B cell (primary cell): ENCODE results near the gene OR2B6. TPM values are rescaled to one million over a fixed set of nuclear protein-coding genes. Genes with fewer than 3 reads are reported as not detected.

Experiments used
- ATAC-seq: fragments of 200-7000 bp; cut with Tn5 transposase; one replicate; pipeline ENCODE4 v1.10.0; 2021; ENCODE audit warnings: low read depth, mild to moderate bottlenecking, moderate number of reproducible peaks, moderate library complexity
- CTCF ChIA-PET: fragments of 350-600 bp; sonication (Branson Sonifier 250); formaldehyde crosslinking; loops from one replicate; lab custom pipeline; 2021; ENCODE audit warnings: antibody characterized with exemption, inconsistent platforms; lab: Charles Lee
- POLR2A ChIA-PET: fragments of 350-600 bp; sonication (Branson Sonifier 250); formaldehyde crosslinking; loops from one replicate; lab custom pipeline; 2021; ENCODE audit warnings: antibody characterized with exemption; lab: Charles Lee
- DNase-seq: peaks from one replicate; pipeline ENCODE4 v3.0.0; 2013
- H2AFZ ChIP-seq: 2 replicates; pipeline ENCODE4 v1.6.1; 2012; ENCODE audit warnings: mild to moderate bottlenecking, low read depth, low read length; ENCODE audit not compliant: insufficient read depth, poor library complexity, severe bottlenecking
- H3K27ac ChIP-seq, 2 donors: 1 replicate in 1 of 2; 2 replicates in 1 of 2; pipeline ENCODE4 v1.5.1; 2012 to 2013; ENCODE audit warnings: low read length in 2 of 2, mild to moderate bottlenecking in 2 of 2, moderate library complexity in 1 of 2
- H3K27me3 ChIP-seq, 4 experiments: fragments of 200-600 bp in 1 of 4; sonication (generic) in 1 of 4; replicated peaks in 1 of 4; 1 replicate in 2 of 4; 2 replicates in 2 of 4; pipeline versions ENCODE4 v1.6.1 to v1.7.0; 2013 to 2016; ENCODE audit warnings: low read length in 3 of 4, mild to moderate bottlenecking in 2 of 4, mixed read lengths in 1 of 4, moderate library complexity in 1 of 4; ENCODE audit not compliant: insufficient read depth in 4 of 4, control insufficient read depth in 3 of 4; ENCODE audit errors: control extremely low read depth in 1 of 4
- H3K36me3 ChIP-seq, 2 experiments: replicated peaks in 1 of 2; 1 replicate in 1 of 2; 2 replicates in 1 of 2; pipeline versions ENCODE4 v1.6.1 to v1.7.1; 2013; ENCODE audit warnings: low read length in 1 of 2; ENCODE audit not compliant: insufficient read depth in 2 of 2, control insufficient read depth in 1 of 2; ENCODE audit errors: control extremely low read depth in 1 of 2, extremely low read depth in 1 of 2
- H3K4me1 ChIP-seq, 2 donors: fragments of 200-600 bp in 1 of 2; sonication (generic) in 1 of 2; 1 replicate in 1 of 2; 2 replicates in 1 of 2; pipeline versions ENCODE4 v1.5.1 to v1.6.1; 2013 to 2017; ENCODE audit warnings: low read length in 2 of 2; ENCODE audit not compliant: control insufficient read depth in 2 of 2, insufficient read depth in 2 of 2
- H3K4me2 ChIP-seq: replicated peaks from 2 replicates; pipeline ENCODE3; 2012; ENCODE audit warnings: mild to moderate bottlenecking, low read depth, low read length; ENCODE audit not compliant: poor library complexity, severe bottlenecking
- H3K4me3 ChIP-seq, 5 experiments: fragments of 200-600 bp in 1 of 5; sonication (generic) in 1 of 5; 1 replicate in 3 of 5; 2 replicates in 2 of 5; pipeline versions ENCODE4 v1.5.1 to v1.7.0; 2011 to 2016; ENCODE audit warnings: low read length in 4 of 5, mild to moderate bottlenecking in 4 of 5, low read depth in 2 of 5, control low read depth in 1 of 5, moderate library complexity in 1 of 5; ENCODE audit not compliant: insufficient read depth in 1 of 5; ENCODE audit errors: control extremely low read depth in 1 of 5, extremely low read depth in 1 of 5
- H3K79me2 ChIP-seq: fragments of 200-600 bp; sonication (generic); one replicate; pipeline ENCODE4 v1.6.0; 2016; ENCODE audit warnings: low read length; ENCODE audit not compliant: control insufficient read depth, insufficient read depth
- H3K9ac ChIP-seq: fragments of 200-600 bp; sonication (generic); 2 replicates; pipeline ENCODE4 v1.6.1; 2017; ENCODE audit warnings: mild to moderate bottlenecking, low read length, moderate library complexity
- H3K9me3 ChIP-seq, 3 donors: one replicate each; pipeline versions ENCODE4 v1.6.1 to v1.7.1; 2013; ENCODE audit warnings: low read length in 2 of 3; ENCODE audit not compliant: control insufficient read depth in 2 of 3, insufficient read depth in 1 of 3; ENCODE audit errors: control extremely low read depth in 1 of 3
- H4K20me1 ChIP-seq: 2 replicates; pipeline ENCODE4 v1.6.0; 2012; ENCODE audit warnings: mild to moderate bottlenecking, low read length; ENCODE audit not compliant: insufficient read depth, control insufficient read depth, poor library complexity, severe bottlenecking
- H3K27ac Mint-ChIP-seq: one replicate; pipeline ENCODE4 v1.8.0; 2021; ENCODE audit warnings: mixed read lengths
- H3K27me3 Mint-ChIP-seq: one replicate; pipeline ENCODE4 v1.8.0; 2021; ENCODE audit warnings: mixed read lengths
- H3K4me1 Mint-ChIP-seq: one replicate; pipeline ENCODE4 v1.8.0; 2021; ENCODE audit warnings: mixed read lengths
- H3K4me3 Mint-ChIP-seq: one replicate; pipeline ENCODE4 v1.8.0; 2021; ENCODE audit warnings: mixed read lengths
- H3K9me3 Mint-ChIP-seq: one replicate; pipeline ENCODE4 v1.8.0; 2022; ENCODE audit warnings: mixed read lengths; ENCODE audit not compliant: insufficient read depth
- EZH2 ChIP-seq: IDR thresholded peaks from 2 replicates; pipeline ENCODE4 v1.6.1; 2012; ENCODE audit warnings: borderline replicate concordance, low read depth, mild to moderate bottlenecking, moderate library complexity, low read length; ENCODE audit not compliant: insufficient read depth, poor library complexity, severe bottlenecking
- WGBS: methylation state at CpG from one replicate; pipeline ENCODE4 v1.1.5; 2013; ENCODE audit warnings: missing lambda C conversion rate; ENCODE audit not compliant: insufficient coverage; 5-methylcytosine and 5-hydroxymethylcytosine counted together
- intact Hi-C: fragments of 100-400 bp; cut with micrococcal nuclease; formaldehyde crosslinking; loops from one replicate; pipeline ENCODE4 v1.10.0; 2022
- polyA plus RNA-seq: library from polyadenylated mRNA; depleted of rRNA; stranded (reverse); fragments of >200 nt; gene quantifications from 2 replicates; pipeline ENCODE4 v1.2.3, GENCODE V29; 2012
- total RNA-seq, 2 donors: library from RNA; stranded (reverse); fragments of 120-200 nt in 1 of 2; gene quantifications; 1 replicate in 1 of 2; 2 replicates in 1 of 2; pipeline versions ENCODE4 v1.2.3 to v1.2.4, GENCODE V29; 2013 to 2022
- TF ChIP-seq, protein P1 (sequence below): fragments of 200-600 bp; IDR thresholded peaks from one replicate; pipeline ENCODE4 v1.8.0; 2022; ENCODE audit warnings: antibody characterized with exemption, mild to moderate bottlenecking

The OR2B6 gene
- total and polyA plus RNA-seq, 2 donors (not counting 1 experiment from before 2014, with no cell fraction given): not detected

- no peak for TF ChIP-seq EZH2
- TF ChIP-seq, protein P1, sequence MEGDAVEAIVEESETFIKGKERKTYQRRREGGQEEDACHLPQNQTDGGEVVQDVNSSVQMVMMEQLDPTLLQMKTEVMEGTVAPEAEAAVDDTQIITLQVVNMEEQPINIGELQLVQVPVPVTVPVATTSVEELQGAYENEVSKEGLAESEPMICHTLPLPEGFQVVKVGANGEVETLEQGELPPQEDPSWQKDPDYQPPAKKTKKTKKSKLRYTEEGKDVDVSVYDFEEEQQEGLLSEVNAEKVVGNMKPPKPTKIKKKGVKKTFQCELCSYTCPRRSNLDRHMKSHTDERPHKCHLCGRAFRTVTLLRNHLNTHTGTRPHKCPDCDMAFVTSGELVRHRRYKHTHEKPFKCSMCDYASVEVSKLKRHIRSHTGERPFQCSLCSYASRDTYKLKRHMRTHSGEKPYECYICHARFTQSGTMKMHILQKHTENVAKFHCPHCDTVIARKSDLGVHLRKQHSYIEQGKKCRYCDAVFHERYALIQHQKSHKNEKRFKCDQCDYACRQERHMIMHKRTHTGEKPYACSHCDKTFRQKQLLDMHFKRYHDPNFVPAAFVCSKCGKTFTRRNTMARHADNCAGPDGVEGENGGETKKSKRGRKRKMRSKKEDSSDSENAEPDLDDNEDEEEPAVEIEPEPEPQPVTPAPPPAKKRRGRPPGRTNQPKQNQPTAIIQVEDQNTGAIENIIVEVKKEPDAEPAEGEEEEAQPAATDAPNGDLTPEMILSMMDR: no peak
- CTCF ChIA-PET: no interaction called here
Observed at GRCh38 chr6:27911956-27912446, 45.0 kb upstream of the OR2B6 start, which contains the start of gene OR2B2. TSS of gene OR2B2 (minus strand) at chr6:27912396. CDS start at chr6:27912319, 77 bp downstream.

DNA sequence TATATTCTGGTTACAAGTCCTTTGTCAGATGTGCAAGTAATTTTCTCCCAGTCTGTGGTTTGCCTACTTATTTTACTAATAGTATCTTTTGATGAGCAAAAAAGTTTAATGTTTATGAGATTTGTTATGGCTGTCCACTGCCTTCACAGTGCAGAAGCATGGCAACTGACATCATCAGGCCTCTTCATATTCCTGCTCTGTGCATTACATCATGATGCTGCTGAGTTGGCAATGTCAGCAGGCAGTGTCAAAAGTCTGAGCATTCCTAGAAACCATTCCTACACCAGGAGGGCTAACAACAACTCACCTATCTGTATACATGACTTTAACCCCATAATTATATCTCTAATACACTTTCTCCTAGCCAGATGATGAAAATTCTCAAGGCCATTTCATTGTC lies 34.1 kb upstream of the OR2B6 start:
- POLR2A ChIA-PET: no interaction called here
- Histone ChIP-seq H4K20me1 (no peaks in the 10 kb centered on the region), H3K27ac (no peak overlapping the region), H2AFZ (no peak overlapping the region), H3K4me1 (no peaks in the 10 kb centered on the region), H3K9ac (no peak overlapping the region), H3K79me2 (no peaks in the 10 kb centered on the region), H3K4me3 (no peak overlapping the region), H3K36me3 (no peaks in the 10 kb centered on the region), H3K27me3 (no peaks in the 10 kb centered on the region), H3K4me2 (no peak overlapping the region), H3K9me3 (no peaks in the 10 kb centered on the region)
- Mint-ChIP-seq H3K27me3 (no peaks in the 10 kb centered on the region), H3K4me1 (no peaks in the 10 kb centered on the region), H3K9me3 (peaks cover 3% of the 10 kb centered on the region), H3K4me3 (no peak overlapping the region), H3K27ac (no peak overlapping the region)
- TF ChIP-seq EZH2: no peak
- TF ChIP-seq, protein P1: no peak
- intact Hi-C loops: no loop called here
- ATAC-seq: no peak
- DNase-seq: no peak
- CTCF ChIA-PET: no interaction called here

More at GRCh38 chr6:27911956-27912446, 45.0 kb upstream of the OR2B6 start, which contains the start of gene OR2B2:
- Histone ChIP-seq H3K4me1 (no peaks in the 10 kb centered on the region), H3K9me3 (no peaks in the 10 kb centered on the region), H3K4me2 (no peak within 1 kb of the TSS), H3K9ac (no peak within 1 kb of the TSS), H3K27me3 (no peaks in the 10 kb centered on the region), H3K79me2 (no peaks in the 10 kb centered on the region), H3K27ac (no peak within 1 kb of the TSS), H4K20me1 (no peaks in the 10 kb centered on the region), H3K4me3 (no peak within 1 kb of the TSS), H2AFZ (no peak within 1 kb of the TSS), H3K36me3 (no peaks in the 10 kb centered on the region)
- ATAC-seq: no peak
- Mint-ChIP-seq H3K4me3 (no peak within 1 kb of the TSS), H3K9me3 (no peaks in the 10 kb centered on the region), H3K4me1 (no peaks in the 10 kb centered on the region), H3K27ac (no peak within 1 kb of the TSS), H3K27me3 (peaks cover 14% of the 10 kb centered on the region)
- intact Hi-C loops: no loop called here
- no peak for DNase-seq
- POLR2A ChIA-PET: no interaction called here
- no CpG with 5 or more reads among the region's 2 CpGs for WGBS
